Stimulated activated effector memory CD8-positive, alpha-beta T cell treated with anti-CD3 and anti-CD28 coated beads, Interleukin-12 subunit alpha, Interleukin-12 subunit beta, amount 100 ng/mL, for 72 hours (primary cell): ENCODE measurements around the gene ENO3.
A peak's percentile ranks its signal among the peaks of the same experiment; 100 is the strongest.

Experiments
- ATAC-seq: fragments of 150-1000 bp; cut with Tn5 transposase; 2 replicates; pipeline ENCODE4 v1.10.0; 2021
- DNase-seq, 2 donors: peaks; one replicate each; pipeline ENCODE4 v3.0.0; 2021 to 2022; ENCODE audit warnings: low spot score in 2 of 2
- H3K27ac Mint-ChIP-seq: one replicate; pipeline ENCODE4 v1.8.0; 2022; ENCODE audit warnings: mild to moderate bottlenecking, mixed read lengths
- H3K36me3 Mint-ChIP-seq: one replicate; pipeline ENCODE4 v1.8.0; 2022; ENCODE audit warnings: mild to moderate bottlenecking, mixed read lengths
- H3K4me1 Mint-ChIP-seq: one replicate; pipeline ENCODE4 v1.8.0; 2022; ENCODE audit warnings: mixed read lengths
- H3K4me3 Mint-ChIP-seq: one replicate; pipeline ENCODE4 v1.8.0; 2022; ENCODE audit warnings: mild to moderate bottlenecking, mixed read lengths
- H3K9me3 Mint-ChIP-seq: one replicate; pipeline ENCODE4 v1.8.0; 2022; ENCODE audit warnings: mixed read lengths

ENO3 gene

GRCh38 chr17:4931963-4932362 lies 19.0 kb upstream of the ENO3 start, which contains the start of gene GP1BA:
GP1BA (plus strand) TSS chr17:4932277; CDS start chr17:4932605, 328 bp downstream.
- ATAC-seq, result no peak
- peaks cover 24% of the 10 kb centered on the region for H3K36me3 Mint-ChIP-seq
- no peak for DNase-seq
- H3K27ac Mint-ChIP-seq, result peak within 1 kb of the TSS; percentile 64
- H3K4me3 Mint-ChIP-seq, result no peak within 1 kb of the TSS
- H3K9me3 Mint-ChIP-seq, result no peaks in the 10 kb centered on the region
- H3K4me1 Mint-ChIP-seq, result peaks cover 39% of the 10 kb centered on the region

GRCh38 chr17:4932756-4933155 lies 18.2 kb upstream of the ENO3 start:
- H3K4me1 Mint-ChIP-seq, result peaks cover 44% of the 10 kb centered on the region
- H3K36me3 Mint-ChIP-seq, result peaks cover 32% of the 10 kb centered on the region
- no peaks in the 10 kb centered on the region for H3K9me3 Mint-ChIP-seq
- no peak overlapping the region for H3K4me3 Mint-ChIP-seq
- DNase-seq, result no peak
- ATAC-seq, result no peak
- H3K27ac Mint-ChIP-seq, result peak overlapping the region; percentile 30

GRCh38 chr17:4933646-4934045 lies 17.3 kb upstream of the ENO3 start:
- Mint-ChIP-seq H3K9me3 (no peaks in the 10 kb centered on the region), H3K4me3 (peak overlapping the region; percentile 45), H3K36me3 (peaks cover 41% of the 10 kb centered on the region), H3K4me1 (peaks cover 51% of the 10 kb centered on the region), H3K27ac (peak overlapping the region; percentile 85)
- DNase-seq (no peak), ATAC-seq (no peak)

GRCh38 chr17:4934173-4934979 lies 16.5 kb upstream of the ENO3 start:
- H3K36me3 Mint-ChIP-seq, result peaks cover 42% of the 10 kb centered on the region
- DNase-seq (no peak), ATAC-seq (peak; percentile 73)
- H3K4me1 Mint-ChIP-seq, result peaks cover 52% of the 10 kb centered on the region
- no peaks in the 10 kb centered on the region for H3K9me3 Mint-ChIP-seq
- peak overlapping the region; percentile 45 for H3K4me3 Mint-ChIP-seq
- H3K27ac Mint-ChIP-seq, result peak overlapping the region; percentile 85

- Mint-ChIP-seq H3K4me3 (no peak overlapping the region), H3K9me3 (no peaks in the 10 kb centered on the region), H3K4me1 (peaks cover 52% of the 10 kb centered on the region), H3K36me3 (peaks cover 46% of the 10 kb centered on the region), H3K27ac (peak overlapping the region; percentile 85)
- ATAC-seq (no peak), DNase-seq (no peak)
Measured at GRCh38 chr17:4935650-4936049, 15.3 kb upstream of the ENO3 start.

GRCh38 chr17:4936436-4936835 lies 14.5 kb upstream of the ENO3 start:
- no peak for ATAC-seq
- Mint-ChIP-seq H3K9me3 (no peaks in the 10 kb centered on the region), H3K4me1 (peaks cover 58% of the 10 kb centered on the region), H3K4me3 (no peak overlapping the region), H3K27ac (peak overlapping the region; percentile 85), H3K36me3 (peaks cover 51% of the 10 kb centered on the region)
- no peak for DNase-seq

- no peak for DNase-seq
- H3K4me1 Mint-ChIP-seq, result peaks cover 68% of the 10 kb centered on the region
- peak overlapping the region; percentile 86 for H3K27ac Mint-ChIP-seq
- peak overlapping the region; percentile 93 for H3K4me3 Mint-ChIP-seq
- ATAC-seq, result no peak
- no peaks in the 10 kb centered on the region for H3K9me3 Mint-ChIP-seq
- peaks cover 60% of the 10 kb centered on the region for H3K36me3 Mint-ChIP-seq
Measured at GRCh38 chr17:4937553-4937952, 13.4 kb upstream of the ENO3 start.

- H3K4me1 Mint-ChIP-seq, result peaks cover 68% of the 10 kb centered on the region
- peak overlapping the region; percentile 99 for H3K27ac Mint-ChIP-seq
- no peaks in the 10 kb centered on the region for H3K9me3 Mint-ChIP-seq
Measured at GRCh38 chr17:4938069-4938491, 12.8 kb upstream of the ENO3 start.

GRCh38 chr17:4938688-4939545 lies 12.0 kb upstream of the ENO3 start:
- DNase-seq, result no peak
- H3K4me3 Mint-ChIP-seq, result peak overlapping the region; percentile 93
- H3K36me3 Mint-ChIP-seq, result peaks cover 68% of the 10 kb centered on the region
- no peaks in the 10 kb centered on the region for H3K9me3 Mint-ChIP-seq
- H3K4me1 Mint-ChIP-seq, result peaks cover 68% of the 10 kb centered on the region
- H3K27ac Mint-ChIP-seq, result peak overlapping the region; percentile 99
- ATAC-seq, result no peak

More at GRCh38 chr17:4938069-4938491, 12.8 kb upstream of the ENO3 start:
- peaks cover 65% of the 10 kb centered on the region for H3K36me3 Mint-ChIP-seq
- ATAC-seq (no peak), DNase-seq (no peak)
- peak overlapping the region; percentile 93 for H3K4me3 Mint-ChIP-seq

- Mint-ChIP-seq H3K36me3 (peaks cover 70% of the 10 kb centered on the region), H3K4me1 (peaks cover 68% of the 10 kb centered on the region), H3K4me3 (peak overlapping the region; percentile 93), H3K9me3 (no peaks in the 10 kb centered on the region), H3K27ac (peak overlapping the region; percentile 99)
- DNase-seq (no peak), ATAC-seq (peak; percentile 2)
Measured at GRCh38 chr17:4939546-4939795, 11.4 kb upstream of the ENO3 start.

- Mint-ChIP-seq H3K4me1 (peaks cover 70% of the 10 kb centered on the region), H3K36me3 (peaks cover 75% of the 10 kb centered on the region), H3K9me3 (no peaks in the 10 kb centered on the region), H3K27ac (peak within 1 kb of the TSS; percentile 99), H3K4me3 (peak within 1 kb of the TSS; percentile 93)
- DNase-seq (peak; percentile 85 to 97), ATAC-seq (peak; percentile 88)
Measured at GRCh38 chr17:4939796-4940554, 10.9 kb upstream of the ENO3 start, which contains the start of the genes RNF167 and SLC25A11. RNF167 (plus strand) TSS chr17:4940268; CDS start chr17:4940910, 642 bp downstream. SLC25A11 (minus strand) TSS chr17:4940046; CDS start chr17:4939910, 136 bp downstream.

- peaks cover 82% of the 10 kb centered on the region for H3K36me3 Mint-ChIP-seq
- no peaks in the 10 kb centered on the region for H3K9me3 Mint-ChIP-seq
- DNase-seq, result peak in 1 of 2 donors; percentile 77
- no peak for ATAC-seq
- peak overlapping the region; percentile 99 for H3K27ac Mint-ChIP-seq
- H3K4me3 Mint-ChIP-seq, result peak overlapping the region; percentile 93
- peaks cover 74% of the 10 kb centered on the region for H3K4me1 Mint-ChIP-seq
Measured at GRCh38 chr17:4940555-4941318, 10.2 kb upstream of the ENO3 start.

GRCh38 chr17:4941319-4941610 lies 9.7 kb upstream of the ENO3 start:
- Mint-ChIP-seq H3K9me3 (no peaks in the 10 kb centered on the region), H3K4me3 (peak overlapping the region; percentile 93), H3K36me3 (peaks cover 88% of the 10 kb centered on the region), H3K27ac (peak overlapping the region; percentile 99), H3K4me1 (peaks cover 73% of the 10 kb centered on the region)
- DNase-seq (no peak), ATAC-seq (no peak)

GRCh38 chr17:4942760-4943508 lies 8.0 kb upstream of the ENO3 start:
- DNase-seq (no peak), ATAC-seq (no peak)
- peaks cover 70% of the 10 kb centered on the region for H3K4me1 Mint-ChIP-seq
- no peaks in the 10 kb centered on the region for H3K9me3 Mint-ChIP-seq
- H3K36me3 Mint-ChIP-seq, result peaks cover 91% of the 10 kb centered on the region
- peak overlapping the region; percentile 99 for H3K27ac Mint-ChIP-seq
- peak overlapping the region; percentile 93 for H3K4me3 Mint-ChIP-seq
